HG02678 (cell line): ENCODE measurements around the gene HSPA4.
A peak's percentile ranks its signal among the peaks of the same experiment; 100 is the strongest.
"Not testable (repeated sequence)": the region's sequence is repeated elsewhere in the genome, so short reads cannot be mapped to it uniquely, and the experiment has no call there.

Source experiments
- ATAC-seq: cut with Tn5 transposase; IDR thresholded peaks from one replicate; pipeline ENCODE4 v1.9.1; 2021; ENCODE audit warnings: mild to moderate bottlenecking, moderate library complexity; ENCODE audit not compliant: unreplicated experiment

HSPA4 gene

DNA sequence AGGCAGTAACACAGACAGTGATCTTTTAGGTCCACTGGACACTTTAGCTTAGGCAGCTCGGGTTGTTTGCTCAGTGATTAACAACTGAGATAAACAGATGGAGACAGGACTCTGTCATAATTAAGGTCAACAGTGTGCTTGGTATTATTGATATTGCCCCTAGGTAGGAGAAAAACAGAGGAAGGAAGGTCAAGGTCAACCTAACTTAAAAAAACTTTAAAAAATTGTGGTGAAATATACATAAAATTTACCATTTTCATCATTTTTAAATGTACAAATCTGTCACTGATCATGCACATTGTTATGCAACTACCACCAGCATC lies 2.1 kb upstream of the HSPA4 start:
- ATAC-seq, result no peak

DNA sequence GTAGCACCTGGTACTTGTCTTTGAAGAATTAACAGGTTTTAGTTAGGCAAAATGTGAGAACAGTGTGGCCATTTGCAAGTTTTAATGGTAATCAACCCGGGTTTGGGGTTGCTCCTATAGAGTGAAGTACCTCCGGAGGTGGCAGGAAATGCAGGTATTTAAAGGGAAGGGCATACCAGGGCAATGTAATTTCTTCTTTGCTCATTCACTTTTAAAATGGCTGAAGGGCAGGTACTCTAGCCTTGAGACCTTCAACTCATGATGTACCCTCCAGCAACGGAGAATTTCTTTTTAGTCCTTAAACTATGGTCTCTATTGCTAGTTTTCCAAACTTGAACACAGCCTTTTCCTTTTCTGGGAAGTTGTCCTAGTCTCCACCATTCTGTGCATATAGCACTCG lies 1.3 kb upstream of the HSPA4 start:
- ATAC-seq, result no peak

DNA sequence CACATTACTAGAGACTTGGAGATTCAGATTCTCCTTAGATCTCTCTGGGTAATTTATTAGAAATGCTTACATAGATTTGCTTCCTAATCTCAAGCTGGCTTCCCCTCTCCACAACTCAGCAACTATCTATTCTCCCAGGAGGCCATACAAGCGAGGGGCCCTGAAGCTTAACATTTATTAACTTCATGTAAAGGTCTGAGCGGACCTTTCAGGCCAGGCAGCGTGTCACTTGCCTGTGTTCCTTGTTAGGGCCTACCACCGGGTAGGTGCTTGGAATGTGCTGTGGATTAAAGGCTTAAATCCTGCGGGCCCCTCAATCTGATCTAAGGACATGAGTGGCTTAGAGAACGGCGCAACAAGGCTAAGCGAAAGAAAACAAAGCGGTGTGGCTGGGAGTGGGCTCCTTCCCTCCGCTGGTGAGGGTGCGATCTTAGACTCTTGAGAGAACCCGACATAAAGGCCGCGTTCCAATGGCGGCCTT lies 712 bp upstream of the HSPA4 start:
- no peak for ATAC-seq

DNA sequence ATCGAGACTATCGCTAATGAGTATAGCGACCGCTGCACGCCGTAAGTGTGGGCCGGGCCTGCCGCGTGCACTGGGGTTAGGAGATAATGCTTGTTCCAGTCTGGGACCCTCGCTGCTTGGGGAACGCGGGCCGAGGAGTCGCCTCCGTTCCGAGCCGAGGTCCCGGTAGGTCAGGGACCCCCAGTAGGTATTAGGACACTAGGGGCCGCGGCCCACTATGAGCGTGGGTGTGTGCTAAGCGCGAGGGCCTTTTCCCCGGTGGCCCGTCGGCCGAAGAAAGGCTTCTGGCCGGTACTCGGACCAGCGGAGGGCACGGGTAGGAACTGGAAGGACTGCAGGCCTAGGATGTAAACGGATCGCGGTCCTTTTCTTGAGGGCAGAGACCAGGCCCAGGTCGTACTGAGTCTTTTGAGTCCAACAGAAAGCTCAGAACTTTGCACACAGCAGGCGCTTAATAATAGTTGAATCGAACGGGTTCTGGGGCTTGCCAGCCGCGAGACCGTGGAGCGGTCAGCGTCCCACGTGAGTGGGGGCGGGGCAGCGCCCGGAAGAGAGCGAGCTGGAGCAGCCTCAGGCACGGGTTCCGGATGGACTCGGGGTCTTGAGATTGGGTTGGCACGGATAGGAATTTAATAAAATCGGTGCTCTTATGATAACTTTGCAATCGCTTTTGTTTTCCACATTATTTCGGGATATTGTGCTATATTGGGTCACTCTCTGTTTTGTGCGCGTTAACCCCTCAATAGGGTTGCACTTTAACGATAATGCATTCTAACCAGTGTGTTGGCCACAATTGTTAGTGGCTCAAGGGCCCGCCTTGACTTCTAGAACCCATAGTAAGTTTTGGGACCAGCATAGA lies 733 bp downstream of the HSPA4 start:
- ATAC-seq, result peak; percentile 34

DNA sequence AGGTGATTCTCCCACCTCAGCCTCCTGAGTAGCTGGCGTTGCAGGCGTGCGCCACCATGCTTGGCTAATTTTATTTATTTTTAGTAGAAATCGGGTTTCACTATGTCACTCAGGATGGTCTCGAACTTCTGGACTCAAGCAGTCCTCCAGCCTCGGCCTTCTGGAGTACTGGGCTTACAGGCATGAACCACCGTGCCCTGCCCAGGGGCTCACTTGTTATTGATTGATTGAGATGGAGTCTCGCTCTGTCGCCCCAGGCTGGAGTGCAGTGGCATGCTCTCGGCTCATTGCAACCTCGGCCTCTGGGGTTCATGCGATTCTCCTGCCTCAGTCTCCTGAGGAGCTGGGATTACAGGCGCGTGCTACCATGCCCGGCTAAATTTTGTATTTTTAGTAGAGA lies 1.6 kb downstream of the HSPA4 start:
- ATAC-seq, result no peak

DNA sequence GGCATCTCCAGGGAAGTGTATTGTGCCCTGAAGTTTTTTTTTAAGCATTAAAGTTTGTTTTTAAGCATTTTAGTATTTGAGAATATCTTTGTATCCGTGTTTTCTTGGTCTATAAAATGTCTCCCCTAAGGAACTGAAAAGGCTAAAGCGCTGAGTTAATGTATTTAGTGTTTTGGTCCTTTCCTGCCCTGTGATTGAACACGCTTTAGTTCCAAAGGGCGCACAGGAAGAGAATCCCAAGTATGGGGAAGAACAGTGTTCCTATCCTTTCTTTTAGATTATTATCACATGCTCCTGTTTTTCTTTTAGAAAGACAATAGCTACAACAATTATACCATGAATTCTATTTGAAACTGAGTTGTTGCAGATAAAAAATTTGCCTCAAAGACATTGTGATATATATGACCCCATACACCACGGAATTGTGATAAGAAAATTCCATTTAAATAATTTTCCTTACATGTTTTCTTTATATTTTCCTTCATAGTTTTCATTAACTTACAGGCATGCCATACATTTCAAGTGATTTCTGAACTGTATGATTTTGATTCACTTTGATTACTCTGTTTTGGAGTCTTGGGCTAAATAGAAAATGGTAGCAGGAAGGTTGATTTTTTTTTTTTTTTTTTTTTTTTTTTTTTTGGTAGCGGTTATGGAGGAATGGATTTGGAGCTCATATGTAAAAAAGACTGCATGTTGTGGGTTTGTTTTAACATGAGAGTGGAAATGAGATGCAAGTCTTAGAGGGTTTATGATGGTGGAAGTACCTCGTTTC lies 3.1 kb downstream of the HSPA4 start:
- ATAC-seq, result no peak

GRCh38 chr5:133056891-133057290 lies 5.1 kb downstream of the HSPA4 start:
- ATAC-seq, result no peak

GRCh38 chr5:133059621-133060020 lies 7.8 kb downstream of the HSPA4 start:
- no peak for ATAC-seq

DNA sequence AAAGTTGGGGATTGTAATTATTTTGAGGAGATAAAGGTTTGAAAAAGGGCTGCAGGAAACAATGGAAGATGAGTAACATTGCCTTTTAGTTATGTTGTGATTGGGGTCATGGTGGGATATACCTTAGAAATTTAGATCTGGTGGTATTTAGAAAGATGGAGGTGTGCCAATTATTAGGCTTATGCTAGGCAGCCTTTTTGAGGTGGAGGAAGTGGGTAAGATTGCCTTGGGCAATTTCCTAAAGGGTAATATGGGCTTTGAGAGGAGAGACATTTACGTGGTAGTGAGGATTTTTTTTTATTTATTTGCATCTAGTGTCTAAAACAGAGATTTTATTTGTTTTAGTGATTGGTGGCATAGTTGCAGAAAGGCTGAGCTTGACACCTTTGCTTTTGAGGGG lies 10.5 kb downstream of the HSPA4 start:
- no peak for ATAC-seq

DNA sequence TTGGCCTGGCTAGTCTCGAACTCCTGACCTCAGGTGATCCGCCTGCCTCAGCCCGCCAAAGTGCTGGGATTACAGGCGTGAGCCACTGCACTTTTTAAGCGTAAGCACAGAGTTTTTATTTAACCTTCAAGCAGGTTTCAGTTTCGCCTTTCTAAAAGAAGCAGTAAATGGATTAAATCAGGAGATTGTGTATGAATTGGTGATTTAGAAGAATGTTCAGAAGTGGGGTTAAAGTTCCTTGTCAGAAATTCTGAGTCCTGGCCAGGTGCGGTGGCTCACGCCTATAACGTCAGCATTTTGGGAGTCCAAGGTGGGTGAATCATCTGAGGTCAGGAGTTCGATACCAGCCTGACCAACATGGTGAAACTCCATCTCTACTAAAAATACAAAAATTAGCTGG lies 12.2 kb downstream of the HSPA4 start:
- ATAC-seq, result no peak

GRCh38 chr5:133065471-133065870 lies 13.7 kb downstream of the HSPA4 start:
- ATAC-seq, result no peak

DNA sequence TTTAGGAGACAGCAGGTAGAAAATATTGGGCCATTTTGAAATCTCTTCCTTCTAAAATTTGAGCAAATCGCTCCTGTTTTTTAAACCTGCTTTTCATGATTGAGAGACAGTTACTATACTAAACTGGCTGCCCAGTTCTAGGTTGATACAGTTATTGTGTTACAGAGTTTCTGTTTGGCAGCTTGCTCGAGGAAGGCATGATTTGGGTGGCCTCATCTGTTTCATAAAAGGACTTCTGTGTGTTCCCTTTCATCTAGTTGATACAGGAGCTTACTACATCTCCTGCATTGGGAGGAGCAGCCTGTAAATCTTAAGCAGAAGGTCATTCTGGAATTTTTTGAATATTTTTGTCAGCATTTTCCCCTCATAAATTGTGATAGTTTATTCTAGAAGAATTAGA lies 14.2 kb downstream of the HSPA4 start:
- no peak for ATAC-seq

DNA sequence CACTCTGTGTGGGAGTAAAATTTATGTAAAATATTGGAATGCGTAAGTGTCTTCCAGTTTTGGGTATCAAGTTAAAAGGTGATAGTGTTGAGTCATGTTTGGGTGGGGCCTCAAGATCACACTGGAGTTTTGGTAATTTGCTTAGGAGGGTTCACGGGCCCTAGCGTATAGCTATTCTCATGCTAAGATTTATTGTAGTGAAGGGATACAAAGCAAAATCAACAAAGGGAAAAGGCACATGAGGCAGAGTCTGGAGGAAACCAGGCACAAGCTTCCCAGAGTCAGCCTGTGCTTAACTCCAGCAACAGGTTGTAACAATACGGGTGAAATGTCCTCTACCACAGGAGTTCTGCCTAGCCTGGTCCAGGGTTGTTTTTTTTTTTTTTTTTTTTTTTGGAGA lies 20.2 kb downstream of the HSPA4 start:
- no peak for ATAC-seq

DNA sequence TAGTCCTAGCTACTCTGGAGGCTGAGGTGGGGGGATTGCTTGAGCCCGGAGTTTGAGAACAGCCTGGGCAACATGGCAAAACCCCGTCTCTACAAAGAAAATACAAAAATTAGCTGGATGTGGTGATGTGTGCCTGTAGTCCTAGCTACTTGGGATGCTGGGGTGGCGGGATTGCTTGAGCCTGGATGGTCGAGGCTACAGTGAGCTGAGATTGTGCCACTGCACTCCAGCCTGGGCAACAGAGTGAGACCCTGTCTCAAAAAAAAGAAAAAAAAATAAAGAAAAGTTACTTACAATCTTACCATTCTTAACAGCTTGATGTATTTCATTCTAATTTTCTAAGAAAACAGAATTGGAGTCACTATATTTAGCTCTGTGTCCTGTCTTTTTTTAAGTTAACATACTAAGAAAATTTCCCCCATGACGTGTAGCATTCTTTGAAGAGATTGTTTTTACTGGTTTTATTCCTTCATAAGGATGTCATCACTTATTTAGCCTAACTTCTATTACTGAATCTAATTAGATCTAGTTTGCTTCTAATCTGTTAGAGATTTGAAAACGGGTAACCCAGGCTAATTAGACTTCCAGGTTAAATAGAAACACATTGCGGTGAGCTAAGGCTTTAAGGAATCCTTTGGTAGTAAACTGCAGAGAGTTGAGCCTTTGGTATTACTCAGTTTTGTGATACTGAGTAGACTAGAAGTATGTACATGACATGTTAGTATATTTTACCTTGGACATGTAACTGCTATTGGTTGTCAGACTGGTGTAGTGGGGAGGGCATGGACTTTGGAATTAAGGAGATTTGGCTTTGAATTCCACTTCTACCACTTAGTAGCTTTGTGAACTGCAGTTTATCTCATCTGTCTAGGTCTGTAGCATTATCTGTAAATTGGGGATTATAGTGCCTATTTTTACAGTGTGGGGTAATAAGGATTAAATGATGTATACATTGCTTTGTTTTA lies 24.0 kb downstream of the HSPA4 start:
- no peak for ATAC-seq

GRCh38 chr5:133079048-133079447 lies 27.2 kb downstream of the HSPA4 start:
- no peak for ATAC-seq

DNA sequence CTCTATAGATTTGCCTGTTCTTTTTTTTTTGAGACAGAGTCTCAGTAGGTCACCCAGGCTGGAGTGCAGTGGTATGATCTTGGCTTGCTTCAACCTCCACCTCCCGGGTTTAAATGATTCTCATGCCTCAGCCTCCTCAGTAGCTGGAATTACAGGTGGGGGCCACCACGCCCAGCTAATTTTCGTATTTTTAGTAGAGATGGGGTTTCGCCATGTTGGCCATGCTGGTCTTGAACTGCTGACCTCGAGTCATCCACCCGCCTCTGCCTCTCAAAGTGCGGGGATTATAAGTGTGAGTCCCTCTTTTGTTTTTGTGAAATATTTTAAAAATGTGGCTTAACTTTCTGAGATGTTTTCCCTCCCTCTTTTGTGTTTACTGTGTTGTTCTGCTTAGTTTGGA lies 29.2 kb downstream of the HSPA4 start:
- no peak for ATAC-seq

- ATAC-seq, result no peak
Observed at GRCh38 chr5:133081703-133082102, 29.9 kb downstream of the HSPA4 start.

DNA sequence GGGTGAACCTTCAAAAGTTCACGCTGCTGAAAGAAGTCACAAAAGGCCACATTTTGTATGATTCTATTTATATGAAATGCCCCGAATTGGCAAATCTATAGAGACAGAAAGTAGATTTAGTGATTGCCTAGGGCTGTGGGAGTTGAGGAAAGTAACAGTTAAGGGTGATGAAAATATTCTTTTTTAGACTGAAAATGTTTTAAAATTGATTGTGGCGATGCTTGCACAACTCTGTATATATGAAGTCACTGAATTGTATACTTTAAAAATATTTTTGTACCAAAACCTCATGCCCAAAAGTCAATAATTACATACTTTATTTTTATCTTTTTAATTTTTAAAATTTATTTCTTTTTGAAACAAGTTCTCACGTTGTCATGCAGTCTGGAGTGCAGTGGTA lies 30.3 kb downstream of the HSPA4 start:
- no peak for ATAC-seq

DNA sequence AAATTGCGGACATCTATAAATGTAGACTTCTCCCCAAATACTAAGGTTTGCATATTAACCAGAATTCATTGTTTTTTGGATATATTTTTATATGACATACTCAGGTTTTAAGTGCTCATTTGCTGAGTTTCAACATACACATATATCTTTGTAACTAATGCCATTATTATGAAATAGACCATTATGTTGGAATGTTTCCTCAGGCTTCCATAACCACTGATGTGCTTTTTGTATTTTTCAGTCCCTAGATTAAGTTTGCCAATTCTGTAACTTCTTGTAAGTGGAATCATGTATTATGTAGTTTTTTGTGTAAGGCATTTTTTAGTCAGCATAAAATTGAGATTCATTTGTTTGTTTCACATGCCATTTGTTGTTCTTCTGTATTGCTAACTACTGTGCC lies 32.1 kb downstream of the HSPA4 start:
- ATAC-seq, result no peak

DNA sequence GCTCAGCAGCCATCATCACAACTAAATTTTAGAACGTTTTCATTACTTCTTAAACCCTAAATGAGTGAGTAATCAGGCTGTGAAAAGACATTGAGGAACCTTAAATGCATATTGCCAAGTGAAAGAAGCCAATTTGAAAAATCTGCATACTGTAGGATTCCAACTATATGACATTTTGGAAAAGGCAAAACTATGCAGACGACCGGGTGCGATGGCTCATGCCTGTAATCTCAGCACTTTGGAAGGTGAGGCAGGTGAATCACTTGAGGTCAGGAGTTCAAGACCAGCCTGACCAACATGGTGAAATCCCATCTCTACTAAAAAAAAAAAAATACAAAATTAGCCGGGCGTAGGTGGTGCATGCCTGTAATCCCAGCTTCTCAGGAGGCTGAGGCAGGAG lies 33.4 kb downstream of the HSPA4 start:
- ATAC-seq, result not testable (repeated sequence)

DNA sequence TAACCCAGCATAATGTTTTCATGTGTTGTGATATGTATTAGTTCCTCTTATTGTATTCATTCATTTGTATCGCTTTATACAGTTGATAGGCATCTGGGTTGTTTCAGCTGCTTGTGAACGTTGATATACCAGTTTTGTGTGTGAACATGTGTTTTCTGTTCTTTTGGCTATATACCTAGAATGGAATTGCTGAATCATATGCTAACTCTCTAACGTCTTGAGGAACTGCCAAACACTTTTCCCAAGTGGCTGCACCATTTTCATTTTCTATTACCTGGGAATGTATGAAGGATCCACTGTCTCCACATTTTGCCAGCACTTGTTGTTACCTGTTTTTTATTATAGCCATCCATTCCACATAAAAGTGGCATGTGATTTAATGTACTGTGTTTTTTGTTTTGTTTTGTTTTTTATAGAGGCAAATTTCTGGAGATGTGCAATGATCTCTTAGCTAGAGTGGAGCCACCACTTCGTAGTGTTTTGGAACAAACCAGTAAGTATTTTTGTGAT lies 34.6 kb downstream of the HSPA4 start:
- no peak for ATAC-seq
